Activated CD8-positive, alpha-beta T cell treated with anti-CD3 and anti-CD28 coated beads, Interleukin-2, amount 10 ng/mL, durations not matched to agents 7 days and 5 days (primary cell): ENCODE results near the gene CTNNA3. TPM values are rescaled to one million over a fixed set of nuclear protein-coding genes. Genes with fewer than 3 reads are reported as not detected.

ENCODE experiments used
- ATAC-seq: fragments of 150-1000 bp; cut with Tn5 transposase; one replicate; pipeline ENCODE4 v1.10.0; 2021; ENCODE audit warnings: moderate library complexity
- CTCF ChIA-PET: fragments of 350-600 bp; sonication (Branson Sonifier 250); formaldehyde crosslinking; loops from one replicate; lab custom pipeline; 2021; ENCODE audit warnings: antibody characterized with exemption; lab: Charles Lee
- POLR2A ChIA-PET: fragments of 350-600 bp; sonication (Branson Sonifier 250); formaldehyde crosslinking; loops from one replicate; lab custom pipeline; 2021; ENCODE audit warnings: antibody characterized with exemption; lab: Charles Lee
- DNase-seq: peaks from one replicate; pipeline ENCODE4 v3.0.0-alpha.2; 2020
- H3K27ac Mint-ChIP-seq: one replicate; pipeline ENCODE4 v1.8.0; 2021; ENCODE audit warnings: mild to moderate bottlenecking, mixed read lengths
- H3K27me3 Mint-ChIP-seq: one replicate; pipeline ENCODE4 v1.8.0; 2021; ENCODE audit warnings: low read depth, mixed read lengths
- H3K36me3 Mint-ChIP-seq: one replicate; pipeline ENCODE4 v1.8.0; 2021; ENCODE audit warnings: low read depth, mixed read lengths
- H3K4me1 Mint-ChIP-seq: one replicate; pipeline ENCODE4 v1.8.0; 2021; ENCODE audit warnings: low read depth, mixed read lengths
- H3K4me3 Mint-ChIP-seq: one replicate; pipeline ENCODE4 v1.8.0; 2021; ENCODE audit warnings: mild to moderate bottlenecking, mixed read lengths
- H3K9me3 Mint-ChIP-seq: one replicate; pipeline ENCODE4 v1.8.0; 2022; ENCODE audit warnings: mixed read lengths; ENCODE audit not compliant: insufficient read depth
- total RNA-seq, 2 experiments: library from RNA; stranded (reverse); gene quantifications; one replicate each; pipeline ENCODE4 v1.2.3, GENCODE V29; 2021

Gene CTNNA3
- total RNA-seq, 2 experiments from 2014 or later = 1.3 to 2.6 TPM

DNA sequence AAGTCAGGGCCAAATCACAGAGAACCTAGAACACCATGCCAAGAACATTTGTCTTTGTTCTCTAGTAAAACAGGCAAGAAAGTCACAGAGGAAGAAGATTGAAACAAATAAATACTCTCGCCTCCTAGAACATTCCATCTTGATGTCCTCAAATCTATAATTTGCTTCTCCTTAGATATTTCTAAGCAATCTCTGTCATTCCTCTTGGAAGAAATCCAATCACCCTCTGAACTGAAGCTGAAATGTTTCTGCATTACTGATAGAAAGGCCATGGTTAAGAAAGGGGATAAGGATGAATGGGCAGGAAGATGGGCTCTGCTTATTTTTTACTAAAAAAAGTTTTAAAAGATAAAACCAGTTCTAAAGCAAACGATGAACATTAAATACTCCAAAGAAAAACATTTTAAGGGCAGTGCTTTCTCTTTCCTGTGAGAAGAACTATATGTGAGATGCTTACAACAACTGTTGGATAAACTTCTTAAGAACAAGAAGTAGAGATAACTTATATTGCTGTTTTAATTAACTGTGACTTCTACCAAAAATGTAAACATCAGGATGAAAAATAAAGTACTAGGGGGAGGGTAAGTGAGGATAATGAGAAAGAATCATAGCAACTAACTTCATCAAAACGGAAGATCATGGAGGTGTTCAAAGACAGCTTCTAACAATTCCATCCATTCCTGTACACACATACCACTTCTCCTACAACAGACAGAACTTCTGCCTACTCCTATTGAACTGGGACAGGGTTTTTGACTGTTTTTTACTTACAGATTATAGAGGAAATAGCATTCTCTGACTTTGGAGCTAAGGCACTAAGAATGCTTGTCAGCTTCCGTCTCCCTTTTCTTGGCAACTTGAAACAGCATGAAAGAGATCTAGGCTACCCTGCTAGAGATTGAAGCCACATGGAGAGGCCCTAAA lies 923.2 kb downstream of the CTNNA3 start:
- no peaks in the 10 kb centered on the region for H3K9me3 Mint-ChIP-seq
- ChIA-PET POLR2A (no interaction called here), CTCF (no interaction called here)
- ATAC-seq (no peak), DNase-seq (no peak)
- H3K27ac Mint-ChIP-seq = no peak overlapping the region
- H3K27me3 Mint-ChIP-seq = no peaks in the 10 kb centered on the region
- no peaks in the 10 kb centered on the region for H3K36me3 Mint-ChIP-seq
- no peaks in the 10 kb centered on the region for H3K4me1 Mint-ChIP-seq
- no peak overlapping the region for H3K4me3 Mint-ChIP-seq

DNA sequence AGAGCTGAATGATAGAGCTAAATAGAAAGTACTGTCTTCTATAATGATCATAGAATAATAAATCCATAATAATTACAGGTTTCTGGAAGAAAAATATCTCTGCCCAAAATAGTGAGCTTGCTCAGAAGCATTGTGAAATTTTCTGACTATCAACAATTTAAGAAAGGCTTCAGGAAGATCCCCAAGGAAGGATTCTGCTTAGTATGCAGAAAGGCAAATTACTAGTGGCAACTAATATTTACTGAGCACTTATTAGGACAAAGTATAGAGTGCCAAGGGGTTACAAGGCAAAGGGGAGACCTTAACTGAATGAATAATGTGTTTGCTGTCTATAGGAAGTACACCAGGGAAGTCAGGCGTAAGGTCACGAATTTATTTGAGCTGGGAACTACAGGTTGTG lies 928.3 kb downstream of the CTNNA3 start:
- ATAC-seq (no peak), DNase-seq (no peak)
- Mint-ChIP-seq H3K9me3 (no peaks in the 10 kb centered on the region), H3K27me3 (no peaks in the 10 kb centered on the region), H3K4me1 (no peaks in the 10 kb centered on the region), H3K27ac (no peak overlapping the region), H3K4me3 (no peak overlapping the region), H3K36me3 (no peaks in the 10 kb centered on the region)
- POLR2A ChIA-PET = no interaction called here
- CTCF ChIA-PET = no interaction called here

DNA sequence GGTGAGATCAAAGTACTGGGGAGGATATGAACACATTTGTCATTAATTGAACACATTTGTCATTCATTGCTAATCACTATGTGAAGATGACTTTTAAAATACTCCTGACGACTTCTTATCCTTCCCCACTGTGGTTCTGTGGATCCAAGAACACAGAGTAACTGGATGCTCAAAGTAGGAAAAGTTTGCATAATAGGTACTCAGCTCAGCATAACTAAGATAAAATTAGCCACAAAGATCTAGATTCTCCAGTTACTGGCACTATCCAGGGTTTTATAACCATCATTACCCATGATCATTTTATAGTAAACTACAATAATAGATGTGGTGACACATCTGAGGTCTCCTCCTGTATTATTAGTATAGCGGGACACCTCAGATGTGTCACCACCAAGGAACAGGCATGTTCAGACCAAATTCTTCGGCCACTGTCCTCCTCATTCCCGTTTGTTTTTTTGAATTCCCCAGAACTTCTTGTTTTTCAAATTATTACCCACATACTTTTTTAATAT lies 933.7 kb downstream of the CTNNA3 start:
- Mint-ChIP-seq H3K27ac (no peak overlapping the region), H3K9me3 (no peaks in the 10 kb centered on the region), H3K27me3 (no peaks in the 10 kb centered on the region), H3K36me3 (no peaks in the 10 kb centered on the region), H3K4me1 (no peaks in the 10 kb centered on the region), H3K4me3 (no peak overlapping the region)
- POLR2A ChIA-PET = no interaction called here
- CTCF ChIA-PET = no interaction called here
- ATAC-seq (no peak), DNase-seq (no peak)

DNA sequence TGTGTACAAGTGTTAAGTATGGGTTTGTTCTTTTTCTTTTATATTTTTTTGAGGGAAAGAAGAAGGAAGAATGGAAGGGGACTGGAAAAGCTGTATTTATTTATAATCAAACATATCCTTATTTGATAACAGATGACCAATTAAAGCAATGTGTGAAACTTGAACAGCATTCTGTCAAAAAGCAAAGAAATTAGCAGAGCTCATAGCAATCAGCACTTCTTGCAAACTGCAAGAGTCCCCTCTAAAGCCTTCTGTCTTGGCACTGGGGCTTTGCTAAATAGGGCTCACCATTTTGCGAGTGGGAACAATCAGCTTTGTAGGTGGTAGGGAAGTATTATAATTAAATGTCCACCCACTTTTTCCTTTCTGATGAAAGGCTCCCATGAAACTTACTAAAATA lies 935.1 kb downstream of the CTNNA3 start:
- ChIA-PET POLR2A (no interaction called here), CTCF (no interaction called here)
- Mint-ChIP-seq H3K27me3 (no peaks in the 10 kb centered on the region), H3K36me3 (no peaks in the 10 kb centered on the region), H3K9me3 (no peaks in the 10 kb centered on the region), H3K4me1 (no peaks in the 10 kb centered on the region), H3K4me3 (no peak overlapping the region), H3K27ac (no peak overlapping the region)
- no peak for ATAC-seq
- no peak for DNase-seq

DNA sequence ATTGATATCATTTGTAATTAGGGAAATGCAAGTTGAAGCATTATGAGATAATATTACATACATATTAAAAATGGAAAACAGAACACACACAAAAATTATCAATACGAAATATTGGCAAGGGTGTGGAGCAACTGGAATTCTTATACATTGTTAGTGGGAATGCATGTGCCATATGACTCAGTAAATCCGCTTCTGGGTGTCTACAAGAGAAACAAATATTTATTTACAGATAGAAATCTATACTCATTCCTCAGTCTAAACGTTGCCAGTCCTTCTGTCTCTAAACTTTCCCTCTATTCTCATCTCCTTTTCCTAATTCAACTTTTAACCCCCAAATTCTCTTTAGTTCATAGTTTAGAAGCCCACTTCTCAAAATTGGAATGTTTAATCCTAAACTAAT lies 940.5 kb downstream of the CTNNA3 start:
- POLR2A ChIA-PET = no interaction called here
- H3K27ac Mint-ChIP-seq = no peak overlapping the region
- H3K4me1 Mint-ChIP-seq = no peaks in the 10 kb centered on the region
- H3K36me3 Mint-ChIP-seq = no peaks in the 10 kb centered on the region
- peaks cover 5% of the 10 kb centered on the region for H3K9me3 Mint-ChIP-seq
- DNase-seq (no peak), ATAC-seq (no peak)
- H3K27me3 Mint-ChIP-seq = no peaks in the 10 kb centered on the region
- H3K4me3 Mint-ChIP-seq = no peak overlapping the region
- CTCF ChIA-PET = no interaction called here

DNA sequence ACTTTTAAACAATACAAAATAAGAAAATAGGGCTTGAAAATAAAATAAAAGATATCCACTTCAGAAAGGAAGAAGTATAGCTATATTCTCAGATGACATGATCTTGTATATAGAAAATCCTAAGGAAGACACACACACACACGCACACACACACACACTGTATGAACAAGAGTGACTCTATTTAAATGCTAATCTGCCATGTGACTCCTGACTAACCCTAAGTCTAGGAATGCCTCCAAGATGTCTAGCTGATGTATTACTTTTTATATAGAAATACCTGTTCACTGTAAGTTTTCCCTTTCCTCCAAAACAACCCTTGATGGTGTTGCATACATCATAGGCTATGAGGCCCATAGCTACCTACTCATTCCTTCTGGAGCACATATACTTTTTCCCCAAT lies 943.3 kb downstream of the CTNNA3 start:
- no peak for ATAC-seq
- Mint-ChIP-seq H3K4me1 (no peaks in the 10 kb centered on the region), H3K4me3 (no peak overlapping the region), H3K9me3 (peaks cover 5% of the 10 kb centered on the region), H3K27me3 (no peaks in the 10 kb centered on the region), H3K27ac (no peak overlapping the region), H3K36me3 (no peaks in the 10 kb centered on the region)
- DNase-seq = no peak
- POLR2A ChIA-PET = no interaction called here
- CTCF ChIA-PET = no interaction called here

DNA sequence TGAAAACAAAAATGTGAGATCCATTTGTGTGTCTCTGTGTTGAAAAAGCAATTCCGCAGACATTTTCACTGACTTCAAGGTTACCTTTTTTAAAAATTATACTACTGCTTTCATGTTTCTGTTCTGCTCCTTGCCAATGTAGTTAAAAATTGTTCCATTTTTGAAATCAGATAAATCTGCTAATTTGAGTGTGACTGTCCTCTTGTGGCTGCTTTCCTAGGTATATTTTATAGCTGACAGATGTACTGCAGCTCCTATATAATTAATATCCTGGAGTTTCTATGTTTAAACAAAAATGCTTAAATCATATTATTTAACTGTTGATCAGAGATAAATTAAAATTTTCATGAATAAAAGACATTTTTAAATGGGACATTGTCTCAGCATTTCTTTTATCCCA lies 947.8 kb downstream of the CTNNA3 start:
- H3K27ac Mint-ChIP-seq = no peak overlapping the region
- ChIA-PET CTCF (no interaction called here), POLR2A (no interaction called here)
- no peak overlapping the region for H3K4me3 Mint-ChIP-seq
- DNase-seq (no peak), ATAC-seq (no peak)
- no peaks in the 10 kb centered on the region for H3K9me3 Mint-ChIP-seq
- H3K4me1 Mint-ChIP-seq = no peaks in the 10 kb centered on the region
- no peaks in the 10 kb centered on the region for H3K27me3 Mint-ChIP-seq
- no peaks in the 10 kb centered on the region for H3K36me3 Mint-ChIP-seq

DNA sequence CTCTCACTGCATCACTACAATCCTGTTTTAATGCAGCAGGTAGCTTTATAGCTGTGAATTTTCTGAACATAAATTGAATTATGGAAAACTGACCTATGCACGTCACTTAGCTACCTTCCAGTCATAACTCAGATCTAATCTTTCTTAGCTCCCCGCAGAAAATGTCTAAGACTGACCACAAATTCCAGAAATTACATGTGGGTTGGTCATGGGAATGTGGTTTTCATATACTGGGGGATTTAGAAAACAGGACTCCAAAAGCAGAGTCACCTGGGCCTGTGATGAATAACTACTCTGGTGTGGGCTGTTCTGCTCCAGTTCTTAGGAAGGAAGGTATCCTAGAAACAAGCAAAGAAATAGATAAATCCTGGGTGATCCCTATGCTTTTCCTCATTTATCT lies 948.5 kb downstream of the CTNNA3 start:
- Mint-ChIP-seq H3K27ac (no peak overlapping the region), H3K27me3 (no peaks in the 10 kb centered on the region), H3K9me3 (no peaks in the 10 kb centered on the region), H3K4me1 (no peaks in the 10 kb centered on the region), H3K4me3 (no peak overlapping the region), H3K36me3 (no peaks in the 10 kb centered on the region)
- ChIA-PET CTCF (no interaction called here), POLR2A (no interaction called here)
- ATAC-seq = no peak
- no peak for DNase-seq

DNA sequence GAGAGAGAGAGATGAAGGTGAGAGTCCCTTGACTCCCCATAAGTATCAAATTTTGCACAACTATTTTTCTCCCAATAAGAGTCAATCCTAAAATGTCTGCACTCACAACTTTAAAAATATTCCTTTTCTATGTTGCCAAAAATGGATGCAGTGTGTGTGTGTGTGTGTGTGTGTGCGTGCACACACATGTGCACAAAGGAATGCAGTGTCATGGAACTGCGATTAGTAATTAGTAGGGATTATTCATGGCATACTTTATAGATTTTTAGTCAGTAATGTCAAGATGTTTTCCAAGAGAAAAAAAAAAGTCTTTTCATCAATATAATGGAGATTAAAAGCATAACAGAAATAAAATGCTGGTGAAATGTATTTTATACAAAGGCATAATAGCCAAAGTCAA lies 949.3 kb downstream of the CTNNA3 start:
- no peaks in the 10 kb centered on the region for H3K9me3 Mint-ChIP-seq
- no peak for DNase-seq
- H3K27me3 Mint-ChIP-seq = no peaks in the 10 kb centered on the region
- ChIA-PET CTCF (no interaction called here), POLR2A (no interaction called here)
- no peaks in the 10 kb centered on the region for H3K4me1 Mint-ChIP-seq
- ATAC-seq = no peak
- no peaks in the 10 kb centered on the region for H3K36me3 Mint-ChIP-seq
- H3K27ac Mint-ChIP-seq = no peak overlapping the region
- no peak overlapping the region for H3K4me3 Mint-ChIP-seq

DNA sequence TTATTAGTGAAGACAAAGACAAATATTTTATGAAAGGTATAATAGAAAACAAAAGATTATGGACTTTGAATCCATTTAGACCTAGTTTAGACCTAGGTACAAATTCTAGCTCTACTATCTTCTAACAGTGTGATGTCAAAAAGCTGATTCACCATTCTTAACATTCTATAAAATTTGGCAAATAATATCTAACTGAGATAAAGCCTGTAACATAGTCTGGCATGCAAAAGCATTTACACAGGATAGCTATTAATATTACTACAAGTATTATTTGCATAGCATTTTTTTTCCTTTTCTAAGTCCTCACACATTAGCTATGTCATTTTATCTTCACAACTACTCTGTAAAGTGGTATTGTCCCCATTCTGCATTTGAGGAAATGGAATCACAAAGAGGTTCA lies 949.7 kb downstream of the CTNNA3 start:
- Mint-ChIP-seq H3K27ac (no peak overlapping the region), H3K9me3 (no peaks in the 10 kb centered on the region), H3K36me3 (no peaks in the 10 kb centered on the region), H3K4me3 (no peak overlapping the region), H3K27me3 (no peaks in the 10 kb centered on the region), H3K4me1 (no peaks in the 10 kb centered on the region)
- ChIA-PET CTCF (no interaction called here), POLR2A (no interaction called here)
- no peak for DNase-seq
- ATAC-seq = no peak

DNA sequence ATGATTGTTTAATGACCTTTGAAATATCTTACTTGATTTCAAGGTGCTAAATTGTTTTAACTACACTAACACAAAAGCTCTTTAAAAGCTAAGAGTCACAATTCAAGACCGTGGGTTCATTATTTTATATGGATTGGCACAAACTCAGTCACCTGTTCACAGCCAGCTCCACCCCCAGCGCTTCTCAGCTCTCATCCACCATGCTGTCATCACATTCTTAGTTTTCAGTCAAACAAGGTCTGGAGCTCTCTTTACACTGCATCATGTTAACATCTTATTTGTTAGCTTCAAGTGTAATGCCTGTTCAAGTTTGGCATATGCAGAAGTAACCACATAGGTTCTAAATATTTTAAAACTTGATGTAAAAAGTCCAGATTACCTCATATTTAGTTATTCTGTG lies 951.1 kb downstream of the CTNNA3 start:
- Mint-ChIP-seq H3K4me1 (no peaks in the 10 kb centered on the region), H3K36me3 (no peaks in the 10 kb centered on the region), H3K27me3 (no peaks in the 10 kb centered on the region), H3K4me3 (no peak overlapping the region), H3K9me3 (no peaks in the 10 kb centered on the region), H3K27ac (no peak overlapping the region)
- ChIA-PET CTCF (no interaction called here), POLR2A (no interaction called here)
- ATAC-seq (no peak), DNase-seq (no peak)

DNA sequence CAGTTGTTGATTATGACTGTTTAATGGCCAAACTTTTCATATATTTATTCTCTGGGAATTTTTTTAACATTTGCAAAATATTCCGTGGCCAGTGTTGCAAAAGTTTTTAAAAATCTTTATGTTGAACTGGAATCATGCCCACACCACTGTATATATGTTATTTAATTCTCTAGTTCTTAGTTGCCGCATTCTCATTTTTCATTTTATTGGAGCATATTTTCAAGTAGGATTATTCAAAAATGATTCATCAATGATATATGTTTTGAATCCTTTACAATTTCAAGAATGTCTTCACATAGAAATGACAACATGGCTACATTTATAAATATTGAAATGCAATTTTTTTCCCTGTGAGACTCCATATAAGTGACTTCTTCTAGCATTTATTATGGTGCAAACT lies 958.8 kb downstream of the CTNNA3 start:
- ATAC-seq (no peak), DNase-seq (no peak)
- Mint-ChIP-seq H3K4me3 (no peak overlapping the region), H3K27me3 (no peaks in the 10 kb centered on the region), H3K9me3 (peaks cover 4% of the 10 kb centered on the region), H3K36me3 (no peaks in the 10 kb centered on the region), H3K4me1 (no peaks in the 10 kb centered on the region), H3K27ac (no peak overlapping the region)
- POLR2A ChIA-PET = no interaction called here
- CTCF ChIA-PET = no interaction called here
